ENCODE results near the gene SAMM50. TPM values are rescaled to one million over a fixed set of nuclear protein-coding genes. Genes with fewer than 3 reads are reported as not detected.

The SAMM50 gene
- total and polyA plus RNA-seq, 2 experiments from 2014 or later, result 37.6 to 53.5 TPM

- Histone ChIP-seq H3K9me3 (ENCODE audit: low read depth) (no peaks in the 10 kb centered on the region), H3K27me3 (no peaks in the 10 kb centered on the region), H3K4me2 (no peak overlapping the region), H3K27ac (no peak overlapping the region), H3K4me3 (no peak overlapping the region), H4K20me1 (ENCODE audit: insufficient read depth, poor library complexity, severe bottlenecking) (no peaks in the 10 kb centered on the region), H3K79me2 (no peaks in the 10 kb centered on the region), H2AFZ (no peak overlapping the region), H3K9me2 (replicated peaks; ENCODE audit: insufficient read depth) (no peaks in the 10 kb centered on the region), H3K4me1 (ENCODE audit: insufficient read depth) (no peaks in the 10 kb centered on the region), H3K36me3 (replicated peaks; ENCODE audit: insufficient read depth, low read depth) (no peaks in the 10 kb centered on the region)
- DNase-seq (ENCODE audit: low spot score), result no peak
- WGBS (ENCODE audit: low lambda C conversion rate, missing lambda C conversion rate), result 88% methylated on average over 7 of the region's 7 CpGs
- no peak for TF ChIP-seq CTCF (IDR thresholded peaks at IDR 0.05; ENCODE audit: poor library complexity)
These were observed 8.9 kb upstream of the SAMM50 start for GRCh38 chr22:43946384-43946667.

GRCh38 chr22:43948836-43949406, 6.3 kb upstream of the SAMM50 start:
- DNase-seq (ENCODE audit: low spot score), result no peak
- TF ChIP-seq CTCF (IDR thresholded peaks at IDR 0.05; ENCODE audit: poor library complexity) (no peak), EZH2 (IDR thresholded peaks at IDR 0.05; ENCODE audit: borderline replicate concordance) (no peak), EZH2phosphoT487 (IDR thresholded peaks at IDR 0.05; ENCODE audit: low read depth, severe bottlenecking, unreplicated experiment) (no peak)
- no peak overlapping the region for H3K4me3 ChIP-seq
- H4K20me1 ChIP-seq (ENCODE audit: insufficient read depth, poor library complexity, severe bottlenecking), result no peaks in the 10 kb centered on the region
- H2AFZ ChIP-seq, result no peak overlapping the region
- H3K27ac ChIP-seq, result no peak overlapping the region
- H3K9me3 ChIP-seq (ENCODE audit: low read depth), result no peaks in the 10 kb centered on the region
- no peaks in the 10 kb centered on the region for H3K4me1 ChIP-seq (ENCODE audit: insufficient read depth)
- H3K36me3 ChIP-seq (replicated peaks; ENCODE audit: insufficient read depth, low read depth), result no peaks in the 10 kb centered on the region
- H3K9me2 ChIP-seq (replicated peaks; ENCODE audit: insufficient read depth), result no peaks in the 10 kb centered on the region
- H3K79me2 ChIP-seq, result no peaks in the 10 kb centered on the region
- 90% methylated on average over 12 of the region's 12 CpGs for WGBS (ENCODE audit: low lambda C conversion rate, missing lambda C conversion rate)
- no peak overlapping the region for H3K4me2 ChIP-seq
- H3K27me3 ChIP-seq, result no peaks in the 10 kb centered on the region

GRCh38 chr22:43951391-43951790, 3.9 kb upstream of the SAMM50 start:
- 89% methylated on average over 5 of the region's 5 CpGs for WGBS (ENCODE audit: low lambda C conversion rate, missing lambda C conversion rate)
- Histone ChIP-seq H2AFZ (no peak overlapping the region), H3K9me3 (ENCODE audit: low read depth) (no peaks in the 10 kb centered on the region), H3K4me3 (no peak overlapping the region), H4K20me1 (ENCODE audit: insufficient read depth, poor library complexity, severe bottlenecking) (no peaks in the 10 kb centered on the region), H3K4me1 (ENCODE audit: insufficient read depth) (peaks cover 11% of the 10 kb centered on the region), H3K79me2 (peaks cover 12% of the 10 kb centered on the region), H3K27me3 (no peaks in the 10 kb centered on the region), H3K27ac (no peak overlapping the region), H3K36me3 (replicated peaks; ENCODE audit: insufficient read depth, low read depth) (no peaks in the 10 kb centered on the region), H3K4me2 (no peak overlapping the region), H3K9me2 (replicated peaks; ENCODE audit: insufficient read depth) (no peaks in the 10 kb centered on the region)
- no peak for TF ChIP-seq EZH2 (IDR thresholded peaks at IDR 0.05; ENCODE audit: borderline replicate concordance)
- no peak for TF ChIP-seq CTCF (IDR thresholded peaks at IDR 0.05; ENCODE audit: poor library complexity)
- no peak for TF ChIP-seq EZH2phosphoT487 (IDR thresholded peaks at IDR 0.05; ENCODE audit: low read depth, severe bottlenecking, unreplicated experiment)
- DNase-seq (ENCODE audit: low spot score), result no peak

- no peak overlapping the region for H3K4me3 ChIP-seq
- no peak overlapping the region for H3K27ac ChIP-seq
- no peak for TF ChIP-seq EZH2 (IDR thresholded peaks at IDR 0.05; ENCODE audit: borderline replicate concordance)
- TF ChIP-seq CTCF (IDR thresholded peaks at IDR 0.05; ENCODE audit: poor library complexity), result no peak
- no peak for TF ChIP-seq EZH2phosphoT487 (IDR thresholded peaks at IDR 0.05; ENCODE audit: low read depth, severe bottlenecking, unreplicated experiment)
- no peak overlapping the region for H3K4me2 ChIP-seq
- no peaks in the 10 kb centered on the region for H4K20me1 ChIP-seq (ENCODE audit: insufficient read depth, poor library complexity, severe bottlenecking)
- no peak for DNase-seq (ENCODE audit: low spot score)
- no peaks in the 10 kb centered on the region for H3K9me2 ChIP-seq (replicated peaks; ENCODE audit: insufficient read depth)
- peaks cover 17% of the 10 kb centered on the region for H3K4me1 ChIP-seq (ENCODE audit: insufficient read depth)
- H2AFZ ChIP-seq, result no peak overlapping the region
- no peaks in the 10 kb centered on the region for H3K36me3 ChIP-seq (replicated peaks; ENCODE audit: insufficient read depth, low read depth)
- 72% methylated on average over 7 of the region's 7 CpGs for WGBS (ENCODE audit: low lambda C conversion rate, missing lambda C conversion rate)
- peaks cover 17% of the 10 kb centered on the region for H3K79me2 ChIP-seq
- H3K27me3 ChIP-seq, result no peaks in the 10 kb centered on the region
- no peaks in the 10 kb centered on the region for H3K9me3 ChIP-seq (ENCODE audit: low read depth)
These were observed 3.3 kb upstream of the SAMM50 start for GRCh38 chr22:43951966-43952365.

All from hepatocyte (in vitro differentiated cells).